Left hindlimb (tissue), 1 donor: ENCODE results near the gene PARD3.

Source experiments
- DNase-seq: peaks from one replicate; pipeline ENCODE4 v3.0.0-alpha.2; 2018

Gene PARD3

DNA sequence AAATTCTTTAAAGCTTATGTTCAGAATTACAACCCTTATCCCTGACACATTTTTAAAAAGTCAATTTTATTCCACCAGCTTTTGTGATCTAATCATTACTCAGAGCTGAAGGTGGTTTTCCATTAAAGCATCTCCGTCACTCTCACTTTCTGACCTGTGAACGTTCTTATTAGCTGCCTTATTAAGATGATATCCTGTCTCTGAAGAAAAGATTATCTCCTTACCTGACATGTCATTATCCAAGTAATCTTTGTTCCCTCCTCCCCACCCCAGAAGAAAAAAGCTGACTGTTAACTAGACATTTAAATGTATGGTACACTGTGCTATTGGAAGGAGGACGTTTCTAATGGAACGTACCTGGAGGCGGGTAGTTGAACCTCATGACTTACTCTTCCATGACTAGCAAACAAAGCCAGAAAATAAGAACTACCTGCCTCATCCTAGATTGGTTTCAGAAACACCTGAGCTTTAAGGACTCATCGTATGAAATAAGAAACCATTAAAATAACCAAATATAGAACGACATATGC is 708.7 kb downstream of the PARD3 start:
- DNase-seq, result no peak

DNA sequence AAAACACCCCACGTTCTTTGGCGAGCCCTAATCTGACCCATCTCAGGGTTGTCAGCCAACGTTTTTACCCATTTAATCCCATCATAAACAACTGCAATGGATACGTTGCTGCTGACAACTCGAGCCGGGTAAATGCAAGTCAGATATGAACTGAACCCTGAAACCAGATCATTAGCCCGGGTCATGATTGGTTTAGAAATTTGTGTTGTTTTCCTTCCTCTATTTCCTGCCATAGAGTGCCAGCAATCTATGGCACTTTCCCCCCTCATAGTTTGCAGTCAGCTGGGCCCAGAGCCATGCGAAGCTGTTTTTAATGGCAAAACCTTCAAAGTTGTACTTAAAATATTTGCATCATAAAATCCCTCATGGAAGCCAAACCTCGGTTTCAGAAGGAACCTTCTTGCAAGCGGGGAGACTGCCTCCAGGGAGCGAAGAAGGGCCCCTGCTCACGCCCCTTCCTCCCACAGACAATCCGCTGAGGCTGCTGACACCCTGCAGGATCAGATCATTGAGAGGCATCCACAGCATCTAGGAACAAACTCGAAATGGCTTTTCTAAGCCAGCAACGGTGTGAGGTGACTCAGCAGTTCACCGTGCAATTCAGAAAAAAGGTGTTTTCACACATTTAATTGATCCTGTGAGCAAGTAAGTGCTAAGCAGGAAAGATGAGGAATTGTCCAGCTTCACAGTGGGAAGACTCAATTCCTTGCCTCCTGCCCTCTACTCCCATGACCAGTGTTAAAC is 710.1 kb downstream of the PARD3 start:
- peak; percentile 48 for DNase-seq

DNA sequence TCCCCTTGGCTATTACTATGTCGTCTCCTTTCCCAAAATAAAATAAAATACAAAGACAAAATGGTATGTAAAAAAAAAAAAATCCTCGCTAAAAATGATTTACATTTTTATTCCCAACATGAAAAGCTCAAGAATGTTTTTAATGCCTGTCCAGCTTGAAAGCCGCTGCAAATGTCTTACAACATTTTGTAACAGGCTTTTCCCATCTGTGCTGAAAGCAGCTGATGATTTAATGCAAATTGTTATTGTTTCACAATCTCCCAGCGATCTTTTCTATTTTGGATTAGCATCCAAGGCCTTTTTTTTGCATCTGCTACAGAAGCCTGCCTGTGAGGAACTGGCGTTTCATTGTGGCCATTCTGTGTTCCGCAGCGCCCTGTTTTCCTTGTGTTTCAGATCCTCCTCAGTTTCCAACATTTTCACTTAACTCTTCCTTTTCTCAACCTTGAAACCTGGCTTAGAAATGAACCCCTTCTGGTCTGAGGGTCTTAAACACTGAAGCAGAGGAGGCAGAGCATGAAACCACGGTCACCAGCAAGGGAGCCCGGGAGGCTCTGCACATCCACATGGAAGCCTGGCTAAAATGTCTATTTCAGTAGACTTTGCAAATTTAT is 712.1 kb downstream of the PARD3 start:
- no peak for DNase-seq

DNA sequence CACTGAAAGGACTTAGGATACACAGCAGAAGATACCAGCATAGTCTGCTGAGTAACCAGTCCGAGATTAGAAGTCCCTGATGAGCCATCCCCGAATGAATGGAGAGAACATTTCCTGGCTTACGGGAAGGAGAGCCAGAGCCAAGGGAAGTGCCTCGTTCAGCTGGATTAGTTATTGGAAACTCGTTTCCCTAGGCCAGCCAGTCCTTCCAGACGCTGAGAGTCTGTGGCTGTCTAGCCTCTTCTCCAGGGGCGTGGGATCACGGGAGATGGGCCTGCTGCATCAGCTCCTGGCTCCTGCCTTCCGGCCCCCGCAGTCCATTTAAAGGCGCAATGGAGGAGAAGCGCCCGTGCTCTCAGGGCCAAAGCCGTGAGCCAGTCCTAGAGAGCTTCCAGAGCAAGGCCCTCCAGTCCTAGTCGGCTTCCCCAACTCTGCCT is 712.8 kb downstream of the PARD3 start:
- DNase-seq, result peak; percentile 90

DNA sequence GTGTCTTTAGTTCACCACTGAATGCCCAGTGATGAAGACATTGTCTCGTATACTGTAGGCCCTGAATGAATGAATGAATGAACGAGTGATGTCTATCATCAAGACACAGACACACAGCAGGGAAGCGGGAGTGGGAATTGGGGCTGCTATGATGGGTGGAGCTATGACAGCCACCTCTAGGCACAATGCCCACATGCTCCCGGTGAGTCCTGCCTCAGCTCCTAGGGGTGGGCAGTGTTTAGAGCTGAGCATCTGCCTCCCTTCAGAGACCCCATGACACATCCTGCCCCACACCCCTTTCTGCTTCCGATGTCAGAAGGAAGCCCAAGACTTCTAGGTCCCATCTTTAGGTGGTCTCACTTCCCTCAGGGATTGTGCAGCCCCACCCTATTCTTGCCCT is 714.1 kb downstream of the PARD3 start:
- DNase-seq, result no peak

DNA sequence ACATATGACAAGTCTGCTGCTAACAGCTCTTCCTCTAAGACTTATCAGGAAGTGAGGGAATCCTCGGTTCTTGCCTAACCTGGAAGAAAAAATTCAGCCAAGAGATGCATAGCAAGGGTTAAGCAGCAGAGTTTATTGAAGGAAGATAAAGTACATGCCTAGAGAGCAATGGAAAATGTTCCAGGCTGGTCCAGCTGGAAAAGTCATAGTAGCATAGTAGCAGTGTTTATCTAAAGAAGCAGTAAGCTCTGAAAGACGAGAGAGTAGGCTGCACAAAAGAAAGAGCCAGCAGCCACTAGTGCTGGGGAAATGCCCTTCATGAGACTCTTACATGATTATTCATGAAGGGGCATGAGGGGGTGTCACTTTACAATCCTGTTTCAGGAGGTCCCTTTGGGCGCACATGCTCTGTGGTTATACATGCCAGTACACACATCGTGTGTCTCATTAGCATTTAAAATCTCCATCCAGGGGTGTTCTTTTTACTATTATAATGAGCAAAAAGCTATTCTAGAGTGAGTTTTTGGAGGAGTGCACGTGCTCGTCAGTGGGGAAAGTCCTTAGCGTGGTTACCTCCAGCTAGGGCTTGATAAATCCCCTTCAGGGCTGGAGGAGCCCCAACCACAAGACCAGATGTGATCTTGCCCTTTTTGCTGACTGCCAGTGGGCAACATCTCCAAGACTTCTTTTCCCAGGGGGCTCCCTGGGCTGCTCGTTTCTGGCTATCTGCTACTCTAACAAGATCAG is 716.1 kb downstream of the PARD3 start:
- no peak for DNase-seq

DNA sequence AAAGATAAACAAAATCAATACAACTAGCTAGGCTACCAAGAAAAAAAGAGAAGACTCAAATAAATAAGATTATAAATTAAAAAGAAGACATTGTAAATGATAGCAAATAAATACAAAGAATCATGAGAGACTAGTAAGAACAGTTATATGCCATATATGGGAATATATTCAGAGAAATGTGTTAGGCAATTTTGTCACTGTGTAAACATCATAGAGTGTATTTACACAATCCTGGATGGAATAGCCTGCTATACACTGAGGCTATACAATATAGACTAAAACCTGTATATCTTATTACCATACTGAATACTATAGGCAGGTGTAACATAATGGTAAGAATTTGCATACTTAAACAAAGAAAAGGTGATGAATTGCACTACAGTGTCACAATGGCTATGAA is 717.4 kb downstream of the PARD3 start:
- DNase-seq, result no peak

DNA sequence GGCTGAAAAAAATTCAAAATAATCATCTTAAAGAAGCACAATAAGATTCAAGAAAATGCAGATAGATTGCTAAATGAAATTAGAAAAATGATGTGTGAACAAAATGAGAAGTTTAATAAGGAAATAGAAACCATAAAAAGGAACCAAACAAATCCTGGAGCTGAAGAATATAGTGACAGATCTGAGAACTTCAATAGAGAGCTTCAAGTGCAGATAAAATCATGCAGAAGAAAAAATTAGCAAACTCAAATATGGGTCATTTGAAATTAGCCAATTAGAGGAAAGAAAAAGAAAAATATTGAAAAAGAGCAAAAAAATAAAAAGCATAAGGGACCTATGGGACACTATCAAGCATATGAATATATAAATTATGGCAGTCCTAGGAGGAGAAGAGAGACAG is 720.1 kb downstream of the PARD3 start:
- no peak for DNase-seq

DNA sequence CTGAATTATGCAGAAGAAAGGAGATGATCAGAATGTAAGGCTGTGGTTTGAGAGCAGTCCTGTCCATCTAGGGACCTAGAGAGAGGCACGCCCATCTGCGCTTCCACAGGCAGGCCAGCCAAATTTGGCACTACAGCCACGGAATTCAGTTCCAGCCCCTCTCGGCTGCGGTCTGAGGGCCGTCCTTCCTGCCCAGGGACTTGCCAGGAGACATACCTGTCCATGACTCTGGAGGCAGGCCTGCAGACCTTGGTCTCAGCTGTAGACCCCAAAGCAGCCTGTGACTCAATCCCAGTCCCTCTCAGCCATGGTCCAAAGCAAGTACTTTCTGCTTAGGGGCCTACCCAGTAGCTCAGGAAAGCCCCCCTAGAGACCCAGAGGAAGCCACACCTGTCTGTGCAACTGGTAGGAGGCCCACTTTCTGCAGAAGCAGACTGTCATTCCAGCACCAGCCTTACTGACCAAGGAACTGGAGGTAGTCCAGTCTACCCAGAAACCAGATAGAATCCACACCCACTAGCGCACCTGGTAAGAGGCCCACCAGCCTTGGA is 720.9 kb downstream of the PARD3 start:
- DNase-seq, result no peak

DNA sequence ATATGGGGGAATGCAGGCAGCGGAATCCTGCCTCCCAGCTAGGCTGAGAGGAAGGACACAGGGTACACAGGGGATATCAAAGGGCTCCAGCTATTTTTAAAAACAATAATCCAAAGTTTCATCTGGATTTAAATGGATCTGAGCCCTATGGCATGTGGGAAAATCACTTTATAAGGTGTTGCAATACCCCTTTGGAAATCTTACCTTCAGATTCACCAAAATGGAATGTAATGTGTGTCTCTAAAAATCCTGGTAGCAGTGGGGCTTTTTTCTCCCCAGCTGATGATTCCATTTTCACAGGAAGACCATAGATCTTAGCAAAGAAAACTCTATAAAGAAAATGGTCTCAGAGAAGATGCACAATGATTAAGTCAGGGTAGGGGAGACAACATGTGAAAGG is 722.2 kb downstream of the PARD3 start:
- no peak for DNase-seq

DNA sequence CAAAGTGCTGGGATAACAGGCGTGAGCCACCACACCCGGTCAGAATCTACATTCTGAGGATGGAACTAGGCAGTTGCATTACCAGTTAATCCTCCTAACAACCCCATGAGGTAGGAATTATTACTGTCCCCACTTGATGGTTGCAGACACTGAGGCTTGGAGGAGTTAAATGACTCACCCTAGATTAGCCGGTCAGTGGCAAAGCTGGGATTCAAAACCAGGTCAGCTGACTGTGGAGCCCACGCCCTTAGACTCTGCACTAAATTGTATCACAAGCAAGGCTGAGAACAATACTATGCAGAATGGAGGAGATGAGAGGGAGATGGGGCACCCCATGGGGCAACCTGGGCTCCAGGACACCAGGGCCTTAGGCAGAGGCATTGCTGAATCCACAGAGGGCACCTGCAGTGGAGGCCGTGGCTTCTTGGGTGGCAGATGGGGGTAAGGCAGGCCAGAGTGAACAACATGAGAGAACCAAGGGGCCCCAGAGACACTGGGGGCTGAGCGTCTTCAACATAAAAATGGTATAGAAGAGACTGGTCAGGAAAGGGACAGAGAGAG is 723.4 kb downstream of the PARD3 start:
- no peak for DNase-seq

DNA sequence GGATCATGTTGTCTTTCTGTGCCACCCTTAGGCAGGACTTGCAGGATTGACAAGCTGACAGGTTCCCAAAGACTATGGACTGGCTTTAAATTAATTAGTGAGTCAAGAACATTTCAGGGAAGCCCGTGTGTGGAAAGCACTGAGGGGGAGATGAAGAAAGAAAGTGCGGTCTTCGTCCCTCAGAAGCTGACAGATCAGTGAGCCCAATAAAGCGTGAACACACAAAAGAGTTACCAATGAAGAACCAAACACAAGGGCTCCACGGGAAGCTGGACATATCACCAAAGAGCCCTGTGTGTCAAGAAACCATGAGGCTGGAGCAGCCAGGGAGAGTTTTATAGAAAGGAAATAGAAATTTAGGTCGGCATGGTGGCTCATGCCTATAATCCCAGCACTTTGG is 725.8 kb downstream of the PARD3 start:
- no peak for DNase-seq

DNA sequence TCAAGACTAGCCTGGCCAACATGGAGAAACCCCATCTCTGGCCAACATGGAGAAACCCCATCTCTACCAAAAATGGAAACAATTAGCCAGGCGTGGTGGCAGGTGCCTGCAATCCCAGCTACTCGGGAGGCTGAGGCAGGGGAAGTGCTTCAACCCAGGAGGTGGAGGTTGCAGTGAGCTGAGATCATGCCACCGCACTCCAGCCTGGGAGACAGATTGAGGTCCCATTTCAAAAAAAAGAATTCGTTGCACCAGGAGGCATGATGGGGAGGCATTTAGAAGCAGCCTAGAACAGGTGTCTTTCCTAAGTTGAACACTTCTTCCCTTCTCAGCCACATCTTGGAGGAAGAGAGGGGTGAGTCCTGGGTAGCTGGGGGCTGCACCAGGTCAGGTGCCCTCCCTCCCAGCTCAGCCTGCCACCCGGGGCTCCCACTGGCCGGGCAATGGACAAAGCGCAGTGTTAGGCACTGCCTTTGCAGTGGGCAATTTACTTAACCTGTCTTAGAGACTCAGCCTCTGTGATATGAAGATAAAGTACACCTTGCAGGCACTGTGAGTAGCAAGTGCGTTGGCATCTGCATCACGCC is 726.8 kb downstream of the PARD3 start:
- no peak for DNase-seq

DNA sequence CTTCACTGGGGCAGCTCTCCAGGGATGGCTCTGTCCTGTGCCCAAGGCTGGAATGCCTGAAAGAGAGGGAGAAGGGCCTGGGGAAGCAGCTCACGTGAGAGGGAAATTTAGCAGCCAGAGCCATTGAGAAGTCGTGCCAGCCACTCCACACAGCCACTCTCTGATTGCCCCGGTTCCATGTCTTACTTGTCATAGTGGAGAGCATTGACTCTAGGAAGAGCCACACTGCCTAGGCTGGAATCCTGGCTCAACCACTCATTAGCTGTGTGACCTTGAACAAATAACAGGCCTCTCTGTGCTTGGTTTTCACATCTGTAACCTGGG is 728.0 kb downstream of the PARD3 start:
- DNase-seq, result no peak

DNA sequence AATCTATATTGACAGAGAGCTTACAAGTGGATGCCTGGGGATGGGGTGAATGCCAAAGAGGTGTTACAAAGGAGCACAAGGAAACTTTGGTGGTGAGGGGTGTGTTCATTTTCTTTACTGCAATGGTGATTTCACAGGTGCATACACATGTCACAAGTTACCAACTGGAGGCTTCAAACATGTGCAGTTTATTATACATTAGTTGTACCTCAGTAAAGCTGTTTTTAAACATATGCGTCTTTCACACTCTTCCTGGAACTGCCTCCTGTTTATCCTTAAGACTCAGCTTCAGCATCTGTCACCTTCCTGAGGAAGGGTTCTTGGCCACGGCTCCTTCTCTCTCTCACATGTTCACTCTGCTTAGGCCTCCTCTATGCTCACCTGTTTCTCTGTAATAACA is 731.5 kb downstream of the PARD3 start:
- no peak for DNase-seq

DNA sequence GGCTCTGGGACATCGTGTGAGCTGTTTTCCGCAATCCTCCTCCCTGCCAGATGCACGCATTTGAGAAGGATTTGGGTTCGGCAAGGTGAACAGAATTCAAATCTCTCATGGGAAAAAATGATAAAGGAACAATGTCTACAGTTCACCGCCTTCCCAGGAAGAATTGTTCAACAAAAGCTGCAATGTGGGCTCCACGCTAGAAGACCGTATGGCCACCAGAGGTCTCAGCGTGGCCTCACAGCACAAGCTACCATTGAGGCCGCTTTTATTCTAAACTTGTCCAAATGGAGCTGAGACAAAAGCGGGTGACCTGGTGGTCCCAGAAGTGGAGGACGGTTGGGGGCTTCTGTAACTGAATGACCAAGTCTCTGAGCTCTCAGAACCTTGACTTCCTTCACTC is 733.1 kb downstream of the PARD3 start:
- DNase-seq, result no peak

DNA sequence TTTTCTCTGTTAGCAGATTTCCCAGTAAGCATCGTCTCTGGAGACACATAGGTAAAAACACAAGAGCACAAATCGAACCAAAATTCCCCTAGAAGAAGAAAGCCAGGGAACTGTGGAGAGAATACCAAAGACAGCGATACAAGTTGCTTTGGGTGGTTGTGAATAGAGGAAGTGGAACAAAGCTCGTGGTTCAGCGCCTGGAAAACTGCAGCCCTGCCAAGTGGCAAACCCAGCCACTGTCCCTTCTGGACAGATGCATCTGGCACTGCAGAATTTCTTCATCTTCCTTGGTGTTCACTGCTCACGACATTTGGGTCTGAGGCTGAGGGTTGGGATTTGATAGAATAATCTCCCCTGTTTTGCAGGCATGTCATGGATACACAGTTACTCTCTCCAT is 733.8 kb downstream of the PARD3 start:
- DNase-seq, result no peak

DNA sequence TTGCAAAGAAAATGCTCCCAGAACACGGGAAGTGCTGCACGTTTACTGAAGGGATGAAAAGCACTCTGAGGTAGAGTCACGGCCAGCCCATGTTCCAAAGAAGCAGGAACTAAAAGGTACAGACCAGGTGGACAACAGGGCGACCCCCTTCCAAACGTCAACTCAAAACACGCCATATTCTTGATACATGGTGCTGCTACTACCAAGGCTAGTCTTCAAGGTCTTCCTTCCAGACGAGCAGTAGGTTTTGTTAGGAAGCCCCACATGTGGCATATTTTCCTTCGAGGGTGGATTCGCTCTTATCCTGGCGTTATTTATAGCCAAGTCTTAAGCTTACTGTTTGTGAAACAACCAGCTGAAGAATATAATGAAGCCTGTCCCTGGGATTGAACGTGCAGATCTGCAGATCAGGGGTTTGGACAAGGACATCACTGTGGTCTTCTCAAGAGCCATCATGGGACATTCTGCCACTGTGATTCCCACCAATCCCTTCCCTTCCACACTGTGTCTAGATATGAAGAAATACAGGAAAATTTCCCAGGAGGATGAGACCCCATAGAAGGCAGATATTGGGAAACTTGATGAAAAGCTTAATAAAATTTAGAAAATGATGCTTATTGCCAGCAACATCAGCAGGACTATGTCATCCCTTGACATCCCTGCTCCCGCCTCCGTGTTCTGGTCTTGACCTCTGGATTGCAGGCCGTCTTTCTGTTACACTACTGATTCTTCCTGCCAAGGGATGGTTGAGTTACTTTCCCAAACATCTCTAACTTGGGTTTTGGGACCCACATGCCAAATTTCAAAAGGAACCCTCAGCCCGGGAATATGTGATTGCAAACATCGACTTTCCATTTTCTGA is 734.4 kb downstream of the PARD3 start:
- DNase-seq, result no peak

DNA sequence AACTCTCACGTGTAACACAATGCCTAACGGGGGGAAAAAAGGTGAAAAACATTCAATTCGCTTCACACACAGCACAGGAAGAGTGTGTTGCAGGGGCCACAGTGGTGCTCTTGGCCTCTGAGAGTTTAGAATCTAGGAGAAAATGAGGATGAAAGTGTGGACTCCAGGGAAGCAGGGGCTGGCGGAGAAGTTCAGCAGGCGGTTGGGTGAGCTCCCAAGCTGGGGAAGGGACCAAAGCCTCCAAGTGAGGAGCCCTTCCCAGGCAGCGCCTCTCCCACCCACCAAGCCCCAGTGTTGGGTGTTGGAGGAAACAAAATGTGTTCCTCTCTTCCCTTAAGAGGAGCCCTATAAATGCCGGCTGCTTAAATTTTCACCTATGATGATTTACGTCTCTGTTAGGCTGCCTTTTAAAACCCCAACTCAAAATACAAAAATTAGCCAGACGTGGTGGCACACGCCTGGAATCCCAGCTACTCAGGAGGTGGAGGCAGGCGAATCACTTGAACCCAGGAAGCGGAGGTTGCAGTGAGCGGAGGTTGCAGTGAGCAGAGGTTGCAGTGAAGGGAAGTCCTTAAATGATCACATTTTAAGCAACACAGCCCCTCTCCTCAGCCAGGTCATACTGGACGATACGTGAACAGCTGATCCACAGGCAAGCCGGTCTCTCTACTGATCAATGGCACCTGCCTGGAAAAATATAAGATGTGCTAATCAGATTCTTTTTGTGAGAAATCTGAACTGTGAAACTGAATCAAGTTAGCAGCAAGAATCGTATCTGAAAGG is 735.2 kb downstream of the PARD3 start:
- no peak for DNase-seq

DNA sequence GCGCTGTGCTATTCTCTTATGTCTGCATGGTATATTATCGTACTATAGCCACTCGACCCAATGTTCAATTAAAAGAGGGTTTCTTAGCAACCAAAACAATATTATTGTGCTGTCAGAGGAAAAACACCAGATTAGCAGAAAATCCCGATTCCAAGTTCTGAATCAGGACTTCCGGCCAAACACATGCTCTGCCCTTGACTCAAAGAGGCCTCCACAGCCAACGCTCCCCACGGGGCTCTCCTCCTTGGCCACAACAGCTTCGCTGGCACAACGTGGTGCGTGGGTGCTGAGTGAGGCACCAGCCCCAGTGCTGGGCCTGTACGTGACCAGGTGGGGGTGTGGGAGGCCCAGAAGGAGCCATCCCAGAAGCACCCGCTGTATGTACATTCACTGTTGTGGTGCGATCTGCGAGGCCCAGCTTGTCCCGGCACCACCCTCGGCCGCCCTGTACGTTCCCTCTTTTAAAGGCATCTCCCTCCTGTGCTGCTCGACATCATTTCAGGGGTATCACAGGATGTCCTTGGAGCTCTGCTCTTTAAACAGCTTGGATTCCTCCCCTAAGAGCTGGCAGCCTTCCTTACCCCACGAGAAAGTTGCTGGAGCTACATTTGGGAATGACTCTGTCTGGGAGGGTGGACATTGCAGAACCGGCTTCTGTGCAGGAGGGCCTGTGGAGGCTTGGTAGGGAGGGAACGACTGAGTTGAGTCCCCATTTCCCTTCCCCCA is 736.2 kb downstream of the PARD3 start:
- DNase-seq, result peak; percentile 72
